Stromal cell of bone marrow (primary cell): Measurements from ENCODE around the gene FNDC3B.

Experiments
- DNase-seq: peaks from one replicate; pipeline ENCODE4 v3.0.0-alpha.2; 2012; ENCODE audit warnings: low read depth

Gene FNDC3B

GRCh38 chr3:172286548-172287148 is 247.3 kb downstream of the FNDC3B start:
- no peak for DNase-seq

- no peak for DNase-seq
Measured at GRCh38 chr3:172287937-172288477, 248.6 kb downstream of the FNDC3B start.

- DNase-seq, result no peak
Measured at GRCh38 chr3:172288651-172289050, 249.3 kb downstream of the FNDC3B start.

GRCh38 chr3:172289583-172289982 is 250.2 kb downstream of the FNDC3B start:
- no peak for DNase-seq

DNA sequence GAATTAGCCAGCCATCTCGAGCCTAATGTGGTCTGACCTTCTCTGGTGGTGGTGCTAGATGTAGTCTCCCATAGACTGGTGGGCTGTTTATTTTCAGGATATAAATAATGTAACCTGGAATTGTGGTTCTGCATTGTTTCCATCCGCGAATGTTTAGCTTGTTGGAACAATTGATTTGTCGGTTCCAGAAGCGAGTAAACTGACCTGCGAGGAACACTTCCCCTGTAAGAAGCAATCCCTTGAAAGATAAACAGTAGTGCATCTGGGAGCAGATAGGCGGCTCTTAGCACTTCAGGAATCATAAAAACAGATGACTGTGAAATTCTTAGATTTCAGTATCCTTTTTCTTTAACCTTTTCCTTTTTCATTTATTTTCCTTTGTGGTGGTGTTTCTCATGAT is 251.1 kb downstream of the FNDC3B start:
- DNase-seq, result no peak

DNA sequence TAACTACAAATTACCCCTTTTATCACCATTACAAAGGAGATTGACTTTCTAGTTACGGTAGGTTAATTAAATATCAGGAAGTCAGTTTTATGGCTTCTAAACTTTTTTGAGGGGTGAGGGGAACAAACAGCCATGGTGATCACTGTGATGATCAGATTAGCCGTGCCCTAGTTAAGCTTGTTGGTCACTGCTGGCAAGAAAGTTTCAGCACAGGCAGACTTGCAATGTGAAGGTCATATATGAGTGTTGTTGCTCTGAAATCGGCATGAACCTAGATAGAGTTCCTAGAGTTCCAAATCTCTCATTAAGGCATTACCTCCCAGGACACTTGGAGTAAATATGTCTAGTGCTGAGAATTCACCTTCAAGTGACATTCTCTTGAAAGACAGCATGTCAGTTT is 252.3 kb downstream of the FNDC3B start:
- DNase-seq, result no peak

DNA sequence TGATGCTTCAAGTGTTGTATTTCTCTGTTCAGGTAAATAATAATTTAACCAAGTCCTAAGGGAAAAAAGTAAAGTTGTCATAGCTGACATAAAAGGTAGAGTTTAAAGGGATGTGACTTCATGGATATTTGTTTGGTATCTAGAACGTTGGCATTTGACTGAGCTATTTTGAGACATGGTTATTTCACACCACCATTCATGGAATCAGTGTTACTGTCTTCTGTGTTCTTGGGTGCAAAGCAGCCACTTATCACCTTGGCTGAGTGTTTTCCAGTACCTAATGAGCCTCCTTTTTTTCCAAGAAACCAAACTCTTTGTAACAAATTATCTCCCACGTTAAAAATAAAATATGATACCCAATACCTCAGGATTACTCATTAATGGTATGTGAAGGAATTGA is 253.0 kb downstream of the FNDC3B start:
- no peak for DNase-seq

DNA sequence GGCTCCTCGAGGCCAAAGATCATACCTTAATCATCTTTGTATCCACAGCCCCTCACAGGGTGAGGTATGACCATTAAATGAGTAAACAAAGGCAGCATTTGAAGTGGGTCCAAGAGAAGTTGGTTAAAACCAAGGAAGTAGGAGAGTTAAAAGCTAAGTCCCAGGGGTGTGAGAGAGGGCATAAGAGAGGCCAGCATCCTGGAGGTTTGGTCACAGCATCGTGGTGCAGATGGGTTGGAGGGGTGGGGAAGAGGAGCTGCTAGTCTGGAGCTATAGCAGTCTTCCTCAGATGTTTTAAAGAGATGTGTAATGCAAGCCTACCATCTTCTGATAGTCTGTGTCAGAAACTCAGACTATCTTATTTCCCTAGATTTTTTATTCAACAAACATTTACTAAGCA is 253.7 kb downstream of the FNDC3B start:
- DNase-seq, result no peak

DNA sequence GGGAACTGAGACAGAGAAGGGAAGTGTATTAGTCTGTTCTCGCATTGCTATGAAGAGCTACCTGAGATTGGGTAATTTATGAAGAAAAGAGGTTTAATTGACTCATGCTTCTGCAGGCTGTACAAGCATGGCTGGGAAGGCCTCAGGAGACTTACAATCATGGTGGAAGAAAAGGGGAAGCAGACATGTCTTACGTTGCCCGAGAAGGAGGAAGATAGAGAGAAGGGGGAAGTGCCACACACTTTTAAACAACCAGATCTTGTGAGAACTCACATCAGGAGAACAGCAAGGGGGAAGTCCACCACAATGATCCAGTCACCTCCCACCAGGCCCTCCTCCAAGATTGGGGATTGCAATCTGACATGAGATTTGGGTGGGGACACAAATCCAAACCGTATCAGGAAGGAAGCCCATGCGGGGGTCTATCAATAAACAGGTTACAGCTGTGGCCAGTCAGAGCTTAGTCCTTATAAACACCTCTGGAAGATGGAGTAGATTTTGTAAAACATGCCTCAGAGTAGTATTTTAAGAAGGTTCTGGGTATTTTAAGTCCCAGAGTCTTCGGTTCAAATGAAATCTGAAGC is 254.9 kb downstream of the FNDC3B start:
- no peak for DNase-seq

- DNase-seq, result no peak
Measured at GRCh38 chr3:172296248-172296974, 257.0 kb downstream of the FNDC3B start.

- DNase-seq, result no peak
Measured at GRCh38 chr3:172296975-172297332, 257.6 kb downstream of the FNDC3B start.

DNA sequence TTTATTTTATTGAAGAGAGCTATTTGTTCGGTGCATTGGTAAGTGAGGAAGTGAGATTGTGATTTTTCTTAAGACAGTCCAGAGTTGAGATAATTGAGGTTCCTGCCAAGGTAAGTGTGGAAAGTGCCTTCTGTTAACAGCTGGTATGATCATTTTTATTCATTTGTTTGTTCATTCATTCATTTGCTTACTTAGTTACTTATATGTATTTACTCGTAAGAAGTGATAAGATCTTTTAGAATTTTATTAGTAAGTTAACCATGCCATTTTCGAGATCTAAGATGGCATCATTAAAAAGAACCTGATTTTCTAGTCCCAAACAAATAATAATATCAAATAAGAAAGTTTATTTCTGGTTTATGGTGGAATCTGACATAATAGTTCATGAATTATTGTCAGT is 258.9 kb downstream of the FNDC3B start:
- DNase-seq, result no peak

DNA sequence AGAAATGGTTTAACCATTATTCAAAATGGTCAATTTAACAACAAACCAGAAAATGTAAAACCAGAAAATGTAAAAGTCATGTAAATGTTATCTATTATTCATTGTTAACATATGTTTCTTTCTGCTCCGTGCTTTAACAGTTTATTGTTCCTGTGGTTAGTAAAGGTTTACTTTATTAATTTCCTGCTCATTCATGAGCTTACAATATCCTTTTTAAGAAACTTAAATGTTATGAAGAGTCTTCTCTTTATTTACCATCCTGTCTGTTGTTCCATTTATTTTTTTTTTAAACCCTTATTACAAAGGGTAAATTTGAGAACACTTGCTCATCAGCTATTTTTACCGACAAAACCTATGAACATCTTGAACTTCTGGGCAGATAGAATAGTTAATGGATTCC is 260.8 kb downstream of the FNDC3B start:
- no peak for DNase-seq

DNA sequence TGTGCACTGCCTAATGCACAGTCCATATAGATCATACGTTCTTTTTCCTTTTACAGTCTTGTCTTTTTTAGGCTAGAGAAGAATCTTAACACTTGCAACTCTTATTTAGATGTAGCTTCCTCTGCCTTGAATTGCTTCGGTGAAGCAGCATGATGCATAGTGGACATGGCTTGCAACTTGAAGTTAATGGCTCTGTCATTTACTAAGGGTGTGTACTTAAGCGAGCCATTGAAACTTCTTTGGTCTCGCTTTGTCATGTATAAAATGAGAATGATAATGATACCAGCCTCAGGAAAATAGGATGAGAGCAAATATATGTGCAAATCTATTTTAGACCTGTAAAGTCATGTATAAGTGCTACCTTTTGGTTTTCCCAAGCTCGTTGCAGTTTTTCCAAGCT is 261.5 kb downstream of the FNDC3B start:
- no peak for DNase-seq

GRCh38 chr3:172302203-172302602 is 262.8 kb downstream of the FNDC3B start:
- no peak for DNase-seq

DNA sequence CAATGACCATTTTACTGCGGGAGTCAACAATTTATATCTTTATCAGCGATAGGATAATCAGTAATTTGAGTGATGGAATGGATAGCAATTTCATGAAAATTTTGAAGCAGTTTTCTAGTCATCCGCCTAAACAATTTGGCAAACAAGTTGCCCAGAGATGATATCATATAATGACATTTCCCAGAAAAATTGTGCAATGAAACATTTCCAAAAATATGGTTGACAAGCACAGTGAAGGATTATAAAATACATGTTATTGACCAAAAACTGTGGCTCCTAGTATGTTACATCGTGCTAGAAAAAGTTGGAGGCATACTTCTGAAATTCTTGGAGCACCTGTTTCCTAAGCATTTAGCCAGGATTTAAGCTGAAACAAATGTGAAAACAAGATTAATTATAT is 263.8 kb downstream of the FNDC3B start:
- DNase-seq, result peak; percentile 50

DNA sequence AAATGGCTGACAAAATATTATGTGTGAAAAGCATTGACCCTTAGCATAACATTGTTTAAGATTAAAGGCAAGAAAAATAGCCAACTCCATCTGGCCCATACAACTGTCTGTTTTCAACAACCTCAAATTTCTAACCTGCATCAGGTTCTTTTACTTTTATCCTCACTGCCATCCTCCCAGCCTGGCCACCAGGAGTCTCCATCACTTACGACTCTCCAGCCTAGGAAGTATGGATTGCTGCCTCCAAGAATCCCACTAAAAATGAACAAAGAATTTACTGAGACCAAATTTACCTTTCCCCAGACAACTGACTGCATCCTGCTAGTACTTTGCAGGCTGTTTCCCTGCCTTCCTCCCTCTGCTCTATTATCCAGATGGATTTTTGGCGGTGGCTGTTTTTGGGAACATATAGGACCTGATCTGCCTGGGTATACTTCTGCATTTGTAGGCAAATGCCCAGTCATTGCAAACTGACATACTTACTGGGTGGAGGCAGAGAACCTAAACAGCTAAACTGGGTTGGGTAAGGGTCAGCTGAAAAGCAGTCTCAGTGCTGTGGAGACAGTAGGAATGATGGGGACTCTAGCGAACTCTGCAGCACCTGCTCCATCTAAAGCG is 264.7 kb downstream of the FNDC3B start:
- DNase-seq, result no peak

GRCh38 chr3:172305552-172305951 is 266.2 kb downstream of the FNDC3B start:
- DNase-seq, result peak; percentile 69

GRCh38 chr3:172305974-172306373 is 266.6 kb downstream of the FNDC3B start:
- no peak for DNase-seq

DNA sequence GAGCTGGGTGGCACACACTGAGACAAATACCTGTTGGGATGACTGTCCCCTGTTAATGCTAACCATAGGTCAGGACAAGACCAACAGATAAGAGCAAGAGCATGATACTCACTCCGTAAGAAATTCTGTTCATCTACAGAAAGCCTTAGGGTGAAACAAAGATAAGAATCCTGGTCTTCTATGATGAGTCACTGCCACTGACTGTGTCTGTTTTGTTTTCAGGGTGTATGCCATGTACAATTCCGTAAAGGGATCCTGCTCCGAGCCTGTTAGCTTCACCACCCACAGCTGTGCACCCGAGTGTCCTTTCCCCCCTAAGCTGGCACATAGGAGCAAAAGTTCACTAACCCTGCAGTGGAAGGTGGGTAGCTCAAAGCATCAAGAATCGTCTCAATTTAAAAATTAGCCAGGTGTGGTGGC is 267.8 kb downstream of the FNDC3B start:
- no peak for DNase-seq

- DNase-seq, result no peak
Measured at GRCh38 chr3:172309059-172309458, 269.7 kb downstream of the FNDC3B start.

DNA sequence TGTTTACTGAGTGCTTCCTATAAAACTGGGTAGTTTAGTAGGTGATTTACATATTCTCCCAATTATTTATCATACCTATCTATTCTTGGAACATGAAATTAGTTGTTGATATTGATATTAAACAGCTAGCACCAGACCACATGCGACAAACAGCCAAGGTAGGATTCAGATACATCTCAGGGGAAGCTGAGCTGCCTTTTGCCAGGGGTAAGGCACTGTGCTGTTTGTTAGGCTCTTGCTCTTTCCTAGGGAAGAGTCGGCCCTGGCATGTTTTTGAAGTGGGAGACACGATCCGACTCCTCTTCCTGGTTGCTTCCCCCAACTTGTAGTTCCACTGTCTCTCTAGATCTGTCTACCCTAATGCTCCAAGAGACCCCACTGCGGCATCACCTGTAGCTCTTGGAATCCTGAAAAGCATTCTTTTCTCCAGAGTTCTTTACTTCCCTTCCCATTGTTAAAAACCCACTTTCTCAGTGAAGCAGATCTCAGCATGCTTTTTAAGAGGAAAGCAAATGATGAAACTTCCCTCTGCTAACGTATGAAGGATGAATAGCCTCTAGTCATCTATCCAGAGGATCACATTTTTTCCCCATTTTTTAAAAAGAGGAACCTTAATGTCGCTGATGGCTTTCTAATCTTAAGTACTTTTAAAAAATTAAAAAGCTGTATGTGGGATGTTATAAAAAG is 270.5 kb downstream of the FNDC3B start:
- DNase-seq, result no peak

GRCh38 chr3:172310428-172310760 is 271.0 kb downstream of the FNDC3B start:
- no peak for DNase-seq
